Astrocyte (in vitro differentiated cells and primary cell): Measurements from ENCODE around the gene MYO7B.

Experiments used
- CTCF ChIP-seq: IDR thresholded peaks from 2 replicates; pipeline ENCODE4 v1.5.1; 2011; ENCODE audit warnings: low read depth, mild to moderate bottlenecking, inconsistent platforms, low read length, moderate library complexity; ENCODE audit not compliant: insufficient read depth
- EZH2 ChIP-seq: IDR thresholded peaks from 2 replicates; pipeline ENCODE4 v1.6.1; 2012; ENCODE audit warnings: mild to moderate bottlenecking, low read length, inconsistent platforms; ENCODE audit not compliant: insufficient read depth

GRCh38 chr2:127551221-127551930 lies 15.9 kb downstream of the MYO7B start:
- no peak for TF ChIP-seq CTCF
- TF ChIP-seq EZH2 = no peak
